Lower leg skin (tissue), 4 donors: Measurements from ENCODE around the gene EGLN2. TPM values are rescaled to one million over a fixed set of nuclear protein-coding genes. Genes with fewer than 3 reads are reported as not detected.

ENCODE experiments used
- DNase-seq, 2 donors: peaks; one replicate each; pipeline ENCODE4 v3.0.0-alpha.2; 2019; ENCODE audit warnings: low spot score in 2 of 2
- H3K4me3 ChIP-seq: fragments of 200-600 bp; sonication (generic); 2 replicates; pipeline ENCODE4 v1.5.1; 2017; ENCODE audit warnings: mild to moderate bottlenecking, low read depth; ENCODE audit not compliant: poor library complexity, severe bottlenecking
- CTCF ChIP-seq, 3 donors: fragments of 450-650 bp; IDR thresholded peaks; one replicate each; pipeline ENCODE4 v1.5.1; 2016; ENCODE audit warnings: antibody characterized with exemption in 3 of 3, mild to moderate bottlenecking in 3 of 3, moderate library complexity in 2 of 3
- POLR2A ChIP-seq, 2 donors: fragments of 450-650 bp; IDR thresholded peaks; one replicate each; pipeline ENCODE4 v1.6.1; 2016 to 2017; ENCODE audit warnings: antibody characterized with exemption in 2 of 2, mild to moderate bottlenecking in 1 of 2, moderate library complexity in 1 of 2
- WGBS, 2 donors: methylation state at CpG; one replicate each; pipeline ENCODE4 v1.1.5; 2018; 5-methylcytosine and 5-hydroxymethylcytosine counted together
- intact Hi-C: fragments of 100-400 bp; cut with DNase I; formaldehyde crosslinking; loops from one replicate; pipeline ENCODE4 v1.15.0; 2023; ENCODE audit warnings: low total_unique reads
- total RNA-seq, 4 donors: library from RNA; depleted of rRNA; stranded (reverse); fragments of >200 nt; gene quantifications; one replicate each; pipeline ENCODE4 v1.1.0, GENCODE V29; 2016

Gene EGLN2
- total RNA-seq, 4 donors from 2014 or later = 34.4 to 52.8 (median 45.1) TPM

GRCh38 chr19:40755248-40755624, 43.8 kb upstream of the EGLN2 start:
- no peak for DNase-seq
- TF ChIP-seq CTCF (IDR thresholded peaks at IDR 0.05) (no peak), POLR2A (IDR thresholded peaks at IDR 0.05) (no peak)
- no peak overlapping the region for H3K4me3 ChIP-seq
- 94 to 100% methylated on average over 3 of the region's 3 CpGs for WGBS, 2 donors
- intact Hi-C loops = no loop called here

- 98% methylated on average over 8 of the region's 8 CpGs for WGBS, 2 donors
- H3K4me3 ChIP-seq = no peak overlapping the region
- no peak for TF ChIP-seq POLR2A (IDR thresholded peaks at IDR 0.05)
- TF ChIP-seq CTCF (IDR thresholded peaks at IDR 0.05) = no peak
- no peak for DNase-seq
- intact Hi-C loops = no loop called here
Measured at GRCh38 chr19:40755791-40756190, 43.2 kb upstream of the EGLN2 start.

GRCh38 chr19:40756502-40757110, 42.4 kb upstream of the EGLN2 start:
- no peak for DNase-seq
- intact Hi-C loops = no loop called here
- WGBS, 2 donors = 55 to 71% methylated on average over 10 to 11 of the region's 11 CpGs
- TF ChIP-seq CTCF (IDR thresholded peaks at IDR 0.05) (no peak), POLR2A (IDR thresholded peaks at IDR 0.05) (no peak)
- no peak overlapping the region for H3K4me3 ChIP-seq

- TF ChIP-seq CTCF (IDR thresholded peaks at IDR 0.05) (no peak), POLR2A (IDR thresholded peaks at IDR 0.05) (no peak)
- 95 to 100% methylated on average over 3 of the region's 3 CpGs for WGBS, 2 donors
- intact Hi-C loops = no loop called here
- no peak overlapping the region for H3K4me3 ChIP-seq
- no peak for DNase-seq
Measured at GRCh38 chr19:40758491-40758890, 40.5 kb upstream of the EGLN2 start.

- TF ChIP-seq CTCF (IDR thresholded peaks at IDR 0.05) (no peak), POLR2A (IDR thresholded peaks at IDR 0.05) (no peak)
- no peak overlapping the region for H3K4me3 ChIP-seq
- no peak for DNase-seq
- 92 to 93% methylated on average over 13 of the region's 13 CpGs for WGBS, 2 donors
- intact Hi-C loops = no loop called here
Measured at GRCh38 chr19:40759352-40759751, 39.6 kb upstream of the EGLN2 start.
